SK-N-SH (cell line): ENCODE measurements around the gene ICA1. TPM values are rescaled to one million over a fixed set of nuclear protein-coding genes. Genes with fewer than 3 reads are reported as not detected.

ENCODE experiments used
- CTCF ChIA-PET: fragments of 300-600, 350-600 bp; formaldehyde crosslinking; extraction: SDS; loops from one replicate; lab custom pipeline; 2021; lab: Yijun Ruan, JAX
- POLR2A ChIA-PET: fragments of 350-600 bp; sonication (Branson Sonifier 250); formaldehyde crosslinking; extraction: SDS; loops from one replicate; lab custom pipeline; 2020; ENCODE audit warnings: antibody characterized with exemption, inconsistent platforms; lab: Yijun Ruan, JAX
- DNase-seq: peaks from one replicate; pipeline ENCODE4 v3.0.0; 2012
- H2AFZ ChIP-seq: fragments of 200-600 bp; sonication (generic); 2 replicates; pipeline ENCODE4 v1.8.1; 2016; ENCODE audit warnings: antibody characterized with exemption, mild to moderate bottlenecking, low read depth
- H3F3A ChIP-seq: fragments of 200-600 bp; sonication (generic); replicated peaks from 2 replicates; pipeline ENCODE3; 2016; ENCODE audit warnings: antibody characterized with exemption, mild to moderate bottlenecking; ENCODE audit not compliant: insufficient read depth
- H3K27ac ChIP-seq, 2 experiments: fragments of 200-500 bp in 1 of 2; fragments of 200-600 bp in 1 of 2; sonication (Bioruptor generic) in 1 of 2; sonication (generic), shearing (Covaris generic) in 1 of 2; 2 replicates each; pipeline versions ENCODE4 v1.5.1 to v1.6.1; 2014 to 2016; ENCODE audit warnings: low read depth in 2 of 2, inconsistent platforms in 1 of 2, low read length in 1 of 2, mild to moderate bottlenecking in 1 of 2, mixed read lengths in 1 of 2
- H3K27me3 ChIP-seq: fragments of 200-600 bp; sonication (generic), shearing (Covaris generic); 2 replicates; pipeline ENCODE4 v1.6.1; 2016; ENCODE audit warnings: mixed run types; ENCODE audit not compliant: insufficient read depth
- H3K36me3 ChIP-seq, 2 experiments: fragments of 200-500 bp in 1 of 2; fragments of 200-600 bp in 1 of 2; sonication (Bioruptor generic) in 1 of 2; sonication (generic) in 1 of 2; replicated peaks in 1 of 2; 2 replicates each; pipeline versions ENCODE3 to v1.5.1; 2014 to 2016; ENCODE audit warnings: low read length in 1 of 2, mild to moderate bottlenecking in 1 of 2; ENCODE audit not compliant: insufficient read depth in 2 of 2, control insufficient read depth in 1 of 2
- H3K4me1 ChIP-seq, 2 experiments: fragments of 200-500 bp in 1 of 2; fragments of 200-600 bp in 1 of 2; sonication (Bioruptor generic) in 1 of 2; sonication (generic), shearing (Covaris generic) in 1 of 2; 2 replicates each; pipeline versions ENCODE4 v1.5.1 to v1.6.1; 2014 to 2016; ENCODE audit warnings: low read depth in 1 of 2, low read length in 1 of 2, mixed run types in 1 of 2; ENCODE audit not compliant: insufficient read depth in 2 of 2, control insufficient read depth in 1 of 2
- H3K4me2 ChIP-seq: fragments of 200-600 bp; sonication (generic), shearing (Covaris generic); 2 replicates; pipeline ENCODE4 v1.6.1; 2017; ENCODE audit warnings: mixed run types
- H3K4me3 ChIP-seq, 2 experiments: fragments of 200-500 bp in 1 of 2; fragments of 200-600 bp in 1 of 2; sonication (Bioruptor generic) in 1 of 2; sonication (generic), shearing (Covaris generic) in 1 of 2; 2 replicates each; pipeline versions ENCODE4 v1.5.1 to v1.8.1; 2014 to 2016; ENCODE audit warnings: low read depth in 2 of 2, inconsistent platforms in 1 of 2, low read length in 1 of 2, mild to moderate bottlenecking in 1 of 2, mixed read lengths in 1 of 2, moderate library complexity in 1 of 2
- H3K79me2 ChIP-seq: fragments of 200-600 bp; sonication (generic); 2 replicates; pipeline ENCODE4 v1.8.1; 2017; ENCODE audit warnings: mild to moderate bottlenecking; ENCODE audit not compliant: insufficient read depth
- H3K9ac ChIP-seq: fragments of 200-600 bp; sonication (generic); 2 replicates; pipeline ENCODE4 v1.6.1; 2017; ENCODE audit warnings: mixed run types
- H3K9me2 ChIP-seq: fragments of 200-600 bp; sonication (generic); 2 replicates; pipeline ENCODE4 v1.6.1; 2017; ENCODE audit warnings: mixed run types
- H3K9me3 ChIP-seq: fragments of 200-600 bp; sonication (generic); 2 replicates; pipeline ENCODE4 v1.6.1; 2017; ENCODE audit warnings: mixed run types, mild to moderate bottlenecking, moderate library complexity
- H4K20me1 ChIP-seq: fragments of 200-600 bp; sonication (generic); 2 replicates; pipeline ENCODE4 v1.6.1; 2017; ENCODE audit warnings: mild to moderate bottlenecking, mixed run types; ENCODE audit not compliant: insufficient read depth
- ELF1 ChIP-seq: IDR thresholded peaks from 2 replicates; pipeline ENCODE4 v1.4.0; 2012
- EP300 ChIP-seq, 2 experiments: IDR thresholded peaks; 2 replicates each; pipeline versions ENCODE4 v1.4.0 to v1.6.1; 2012; ENCODE audit warnings: borderline replicate concordance in 1 of 2, low read depth in 1 of 2, low read length in 1 of 2
- FOXJ3 ChIP-seq: sonication (generic); formaldehyde crosslinking; IDR thresholded peaks from 2 replicates; pipeline ENCODE4 v1.5.1; 2020; ENCODE audit warnings: mild to moderate bottlenecking, missing genetic modification reagents
- GATA2 ChIP-seq: sonication (generic); formaldehyde crosslinking; IDR thresholded peaks from 2 replicates; pipeline ENCODE4 v1.5.0; 2020; ENCODE audit warnings: mild to moderate bottlenecking, missing genetic modification reagents
- IRF3 ChIP-seq: fragments of 150-350 bp; IDR thresholded peaks from 2 replicates; pipeline ENCODE4 v1.6.1; 2016; ENCODE audit warnings: mild to moderate bottlenecking, low read depth, low read length
- JUND ChIP-seq: IDR thresholded peaks from 2 replicates; pipeline ENCODE4 v1.4.0; 2012
- MAX ChIP-seq: IDR thresholded peaks from 2 replicates; pipeline ENCODE4 v1.4.0; 2012; ENCODE audit warnings: low read depth
- MXI1 ChIP-seq: IDR thresholded peaks from 2 replicates; pipeline ENCODE4 v1.6.1; 2012; ENCODE audit warnings: mild to moderate bottlenecking, low read depth, low read length, improper control_type of control experiment
- NRF1 ChIP-seq: IDR thresholded peaks from 2 replicates; pipeline ENCODE4 v1.6.1; 2012; ENCODE audit warnings: low read depth, mild to moderate bottlenecking, low read length
- RAD21 ChIP-seq: IDR thresholded peaks from 2 replicates; pipeline ENCODE4 v1.6.1; 2012; ENCODE audit warnings: mild to moderate bottlenecking, low read length
- REST ChIP-seq: IDR thresholded peaks from 2 replicates; pipeline ENCODE4 v1.6.1; 2012; ENCODE audit warnings: mild to moderate bottlenecking, low read depth, low read length, moderate library complexity
- RXRA ChIP-seq: IDR thresholded peaks from 2 replicates; pipeline ENCODE4 v1.4.0; 2012; ENCODE audit warnings: low read depth, mild to moderate bottlenecking, borderline replicate concordance
- SIN3A ChIP-seq: IDR thresholded peaks from 2 replicates; pipeline ENCODE4 v1.6.1; 2012; ENCODE audit warnings: low read depth, mild to moderate bottlenecking, low read length, moderate library complexity, borderline replicate concordance
- TAF1 ChIP-seq: IDR thresholded peaks from 2 replicates; pipeline ENCODE4 v1.6.1; 2012; ENCODE audit warnings: low read depth, mild to moderate bottlenecking, low read length, moderate library complexity, borderline replicate concordance
- TCF12 ChIP-seq: IDR thresholded peaks from 2 replicates; pipeline ENCODE4 v1.4.0; 2012
- USF1 ChIP-seq: IDR thresholded peaks from 2 replicates; pipeline ENCODE4 v1.4.0; 2012; ENCODE audit warnings: low read depth, borderline replicate concordance
- USF2 ChIP-seq: fragments of 150-350 bp; IDR thresholded peaks from 2 replicates; pipeline ENCODE4 v1.6.1; 2017; ENCODE audit warnings: antibody characterized with exemption, low read length, low read depth, borderline replicate concordance
- YY1 ChIP-seq: IDR thresholded peaks from 2 replicates; pipeline ENCODE4 v1.4.0; 2012; ENCODE audit warnings: low read depth, mild to moderate bottlenecking
- WGBS: methylation state at CpG from one replicate; pipeline ENCODE4 v1.1.6; 2017; ENCODE audit warnings: low lambda C conversion rate; 5-methylcytosine and 5-hydroxymethylcytosine counted together
- polyA plus RNA-seq, 3 experiments: library from polyadenylated mRNA; depleted of rRNA; stranded (reverse); fragments of >200 nt; gene quantifications; 2 replicates each; pipeline ENCODE4 v1.2.3, GENCODE V29; 2012

The ICA1 gene
- polyA plus RNA-seq, 1 of the 3 experiments (the other 2 are of a cell fraction) = 2.4 TPM

GRCh38 chr7:8161364-8161828, 100.6 kb downstream of the ICA1 start:
- ChIA-PET POLR2A (no interaction called here), CTCF (interaction anchor here (1.0 to 2.0 kb wide), 3 partner anchors 29 to 480 kb away, joined by 3 to 5 read pairs (median 4); no protein-coding TSS in a partner anchor)
- H3K36me3 ChIP-seq = peaks cover 0 to 7% of the 10 kb centered on the region in 2 experiments
- H3K27me3 ChIP-seq = no peaks in the 10 kb centered on the region
- H3K27ac ChIP-seq = no peak overlapping the region
- TF ChIP-seq EP300 (IDR thresholded peaks at IDR 0.05; ENCODE audit: borderline replicate concordance in 1 of 2, low read depth in 1 of 2, low read length in 1 of 2) = no peak
- no peak for TF ChIP-seq MXI1
- TF ChIP-seq FOXJ3 (CRISPR knock-in tag) = no peak
- no peak for TF ChIP-seq REST
- no peak for TF ChIP-seq GATA2
- no peak for TF ChIP-seq YY1
- TF ChIP-seq USF1 = no peak
- H3K4me3 ChIP-seq = no peak overlapping the region
- no peak for DNase-seq
- H3K9me2 ChIP-seq = no peaks in the 10 kb centered on the region
- no peaks in the 10 kb centered on the region for H3K79me2 ChIP-seq
- WGBS = 60% methylated on average over 4 of the region's 4 CpGs
- no peaks in the 10 kb centered on the region for H3K9me3 ChIP-seq
- H3K4me2 ChIP-seq = no peak overlapping the region
- no peak overlapping the region for H3K9ac ChIP-seq
- no peaks in the 10 kb centered on the region; the same call in 1 of the 2 replicates for H4K20me1 ChIP-seq
- no peaks in the 10 kb centered on the region for H3F3A ChIP-seq
- H2AFZ ChIP-seq = no peak overlapping the region
- H3K4me1 ChIP-seq = peaks cover 0 to 3% of the 10 kb centered on the region in 2 experiments; a peak in 2 of 4 replicates

GRCh38 chr7:8160779-8161345, 101.1 kb downstream of the ICA1 start:
- DNase-seq = no peak
- ChIA-PET CTCF (interaction anchor here (0.9 to 2.0 kb wide), 4 partner anchors 8 to 479 kb away, joined by 3 to 5 read pairs (median 4); no protein-coding TSS in a partner anchor), POLR2A (interaction anchor here (0.6 kb wide), 1 partner anchor 72 kb away, joined by 4 read pairs; no protein-coding TSS in a partner anchor)
- no peak for TF ChIP-seq YY1
- TF ChIP-seq TAF1 = no peak
- TF ChIP-seq SIN3A = no peak
- TF ChIP-seq TCF12 = no peak
- no peak for TF ChIP-seq MXI1
- TF ChIP-seq NRF1 = no peak
- no peak for TF ChIP-seq ELF1
- TF ChIP-seq RAD21 = no peak
- no peak for TF ChIP-seq MAX
- TF ChIP-seq RXRA = no peak
- TF ChIP-seq JUND = no peak
- TF ChIP-seq USF2 = no peak
- no peak for TF ChIP-seq IRF3
- no peak for TF ChIP-seq FOXJ3 (CRISPR knock-in tag)
- peaks cover 0 to 5% of the 10 kb centered on the region in 2 experiments; a peak in 2 of 4 replicates for H3K4me1 ChIP-seq
- no peaks in the 10 kb centered on the region for H3K79me2 ChIP-seq
- 53% methylated on average over 7 of the region's 7 CpGs for WGBS
- H3K9ac ChIP-seq = no peak overlapping the region
- H3K9me3 ChIP-seq = no peaks in the 10 kb centered on the region
- H3K4me2 ChIP-seq = no peak overlapping the region
- H2AFZ ChIP-seq = no peak overlapping the region
- no peaks in the 10 kb centered on the region for H3F3A ChIP-seq
- H3K27ac ChIP-seq = no peak overlapping the region; a peak in 1 of 4 replicates
- H3K4me3 ChIP-seq = no peak overlapping the region
- no peaks in the 10 kb centered on the region; the same call in 1 of the 2 replicates for H4K20me1 ChIP-seq
- peaks cover 0 to 7% of the 10 kb centered on the region in 2 experiments for H3K36me3 ChIP-seq
- H3K9me2 ChIP-seq = no peaks in the 10 kb centered on the region
- H3K27me3 ChIP-seq = no peaks in the 10 kb centered on the region
